ENCODE results near the gene EPHB1. TPM values are rescaled to one million over a fixed set of nuclear protein-coding genes. Genes with fewer than 3 reads are reported as not detected.

EPHB1 gene
- total and polyA plus RNA-seq, 2 of the 13 experiments (the other 11 are each of a cell fraction or from before 2014, with no cell fraction given) = 0.07 to 0.21 TPM

GRCh38 chr3:135125171-135125801 lies 330.2 kb downstream of the EPHB1 start (continued):
- TF ChIP-seq ZNF142 (CRISPR knock-in tag; IDR thresholded peaks at IDR 0.05) (no peak), RFX3 (CRISPR knock-in tag; IDR thresholded peaks at IDR 0.05) (no peak), FOSL2 (CRISPR knock-in tag; IDR thresholded peaks at IDR 0.05) (no peak), ZNF225 (CRISPR knock-in tag; IDR thresholded peaks at IDR 0.05) (no peak), HIVEP1 (CRISPR knock-in tag; IDR thresholded peaks at IDR 0.05) (no peak), ZBTB7A (CRISPR knock-in tag; IDR thresholded peaks at IDR 0.05) (no peak)

GRCh38 chr3:135127946-135128470 lies 332.9 kb downstream of the EPHB1 start:
- TF ChIP-seq ATF4 (CRISPR knock-in tag; IDR thresholded peaks at IDR 0.05) (no peak), DR1 (CRISPR knock-in tag; IDR thresholded peaks at IDR 0.05) (no peak), MAZ (IDR thresholded peaks at IDR 0.05; ENCODE audit: borderline replicate concordance, low read depth, low read length) (no peak), MAZ (CRISPR knock-in tag; IDR thresholded peaks at IDR 0.05; ENCODE audit: low read depth) (no peak), ZNF703 (CRISPR knock-in tag; IDR thresholded peaks at IDR 0.05; ENCODE audit: borderline replicate concordance) (no peak), KLF16 (CRISPR knock-in tag; IDR thresholded peaks at IDR 0.05) (no peak)
- FAIRE-seq (no peak), ATAC-seq (no peak), DNase-seq (ENCODE audit: low spot score) (no peak)
- CTCF ChIA-PET (ENCODE audit: low intra/inter-chr PET ratio, low total read pairs) = no interaction called here
- Histone ChIP-seq H2AFZ (ENCODE audit: low read length) (no peak overlapping the region), H4K20me1 (ENCODE audit: insufficient read depth, low read length) (no peaks in the 10 kb centered on the region), H3K9ac (ENCODE audit: insufficient read depth, low read depth, low read length) (no peak overlapping the region), H3K4me2 (ENCODE audit: low read depth, low read length) (no peak overlapping the region), H3K27ac (ENCODE audit: extremely low read length, insufficient read depth, low read length) (no peak overlapping the region), H3K4me3 (replicated peaks in 1 of 3; ENCODE audit: insufficient read depth in 1 of 3, low read depth in 2 of 3, low read length in 3 of 3) (no peak overlapping the region), H3K27me3 (ENCODE audit: control insufficient read depth in 1 of 2, insufficient read depth in 2 of 2, low read length in 2 of 2) (no peaks in the 10 kb centered on the region), H3K79me2 (ENCODE audit: insufficient read depth, low read length) (no peaks in the 10 kb centered on the region), H3K9me3 (ENCODE audit: low read length) (no peaks in the 10 kb centered on the region), H3K36me3 (replicated peaks in 1 of 2; ENCODE audit: control insufficient read depth in 1 of 2, insufficient read depth in 2 of 2, low read length in 2 of 2) (no peaks in the 10 kb centered on the region), H3K4me1 (ENCODE audit: insufficient read depth, low read length) (no peaks in the 10 kb centered on the region)
- intact Hi-C loops (cut with micrococcal nuclease; ENCODE audit: unreplicated experiment) = no loop called here
- WGBS (ENCODE audit: low lambda C conversion rate) = 18% methylated on average over 5 of the region's 5 CpGs
- no TSS peak for BruUV-seq (replicated peaks)
- in situ Hi-C loops (cut with HindIII; ENCODE audit: extremely low pct_ligation_motif_present, low pct_unique_long_range_greater_than_20kb) = no loop called here
- POLR2A ChIA-PET = no interaction called here
